Mesendoderm (in vitro differentiated cells): ENCODE data around the gene TACO1.

Experiments
- DNase-seq: peaks from one replicate; pipeline ENCODE4 v3.0.0; 2013
- H2AK5ac ChIP-seq: 2 replicates; pipeline ENCODE4 v1.6.1; 2013; ENCODE audit warnings: low read length, inconsistent platforms
- H2BK120ac ChIP-seq: 2 replicates; pipeline ENCODE4 v1.6.1; 2013; ENCODE audit warnings: low read depth, mild to moderate bottlenecking, low read length, moderate library complexity, mixed read lengths
- H2BK15ac ChIP-seq: replicated peaks from 2 replicates; pipeline ENCODE4 v1.6.1; 2013; ENCODE audit warnings: low read depth, mild to moderate bottlenecking, moderate library complexity
- H2BK5ac ChIP-seq: 2 replicates; pipeline ENCODE4 v1.6.1; 2013; ENCODE audit warnings: low read length, inconsistent platforms
- H3K18ac ChIP-seq: 2 replicates; pipeline ENCODE4 v1.6.1; 2013; ENCODE audit warnings: mild to moderate bottlenecking, low read length, mixed read lengths
- H3K23ac ChIP-seq: one replicate; pipeline ENCODE4 v1.6.1; 2013; ENCODE audit warnings: low read length
- H3K27ac ChIP-seq: 2 replicates; pipeline ENCODE4 v1.5.1; 2013; ENCODE audit warnings: low read depth, mild to moderate bottlenecking, inconsistent platforms, low read length, moderate library complexity
- H3K27me3 ChIP-seq: 2 replicates; pipeline ENCODE4 v1.6.1; 2013; ENCODE audit warnings: low read length, control low read depth, mild to moderate bottlenecking, inconsistent platforms; ENCODE audit not compliant: insufficient read depth, poor library complexity
- H3K36me3 ChIP-seq: 2 replicates; pipeline ENCODE4 v1.6.1; 2013; ENCODE audit warnings: low read length, inconsistent platforms; ENCODE audit not compliant: control insufficient read depth, insufficient read depth
- H3K4ac ChIP-seq: one replicate; pipeline ENCODE4 v1.6.1; 2013; ENCODE audit warnings: low read depth, mild to moderate bottlenecking, low read length, moderate library complexity
- H3K4me1 ChIP-seq: 2 replicates; pipeline ENCODE4 v1.6.1; 2013; ENCODE audit warnings: low read depth, low read length, inconsistent platforms; ENCODE audit not compliant: control insufficient read depth
- H3K4me2 ChIP-seq: 2 replicates; pipeline ENCODE4 v1.6.1; 2013; ENCODE audit warnings: low read length
- H3K4me3 ChIP-seq: 2 replicates; pipeline ENCODE4 v1.5.1; 2013; ENCODE audit warnings: mild to moderate bottlenecking, low read length
- H3K56ac ChIP-seq: one replicate; pipeline ENCODE4 v1.6.1; 2013; ENCODE audit warnings: low read length
- H3K79me1 ChIP-seq: 2 replicates; pipeline ENCODE4 v1.6.1; 2013; ENCODE audit warnings: low read length, inconsistent platforms
- H3K79me2 ChIP-seq: 2 replicates; pipeline ENCODE4 v1.6.1; 2013; ENCODE audit warnings: mild to moderate bottlenecking, low read length; ENCODE audit not compliant: control insufficient read depth, insufficient read depth
- H3K9ac ChIP-seq: 2 replicates; pipeline ENCODE4 v1.6.1; 2013; ENCODE audit warnings: low read length, inconsistent platforms
- H4K5ac ChIP-seq: one replicate; pipeline ENCODE4 v1.6.1; 2013; ENCODE audit warnings: low read length
- H4K8ac ChIP-seq: one replicate; pipeline ENCODE4 v1.6.1; 2013; ENCODE audit warnings: low read depth, mild to moderate bottlenecking, control low read depth, low read length, moderate library complexity
- WGBS: extraction: QIAGEN DNeasy Blood & Tissue Kit; methylation state at CpG from one replicate; pipeline ENCODE4 v1.1.7; 2013; ENCODE audit warnings: low lambda C conversion rate, missing lambda C conversion rate; ENCODE audit not compliant: insufficient coverage; ENCODE audit errors: extremely low coverage; 5-methylcytosine and 5-hydroxymethylcytosine counted together

Gene TACO1

GRCh38 chr17:63626551-63627180, 26.0 kb downstream of the TACO1 start:
- Histone ChIP-seq H2BK120ac (no peak overlapping the region), H3K23ac (no peak overlapping the region), H3K79me2 (peaks cover 20% of the 10 kb centered on the region), H2AK5ac (no peak overlapping the region), H4K5ac (no peak overlapping the region), H3K4me1 (peaks cover 3% of the 10 kb centered on the region), H3K27me3 (no peaks in the 10 kb centered on the region), H4K8ac (no peak overlapping the region), H3K36me3 (no peaks in the 10 kb centered on the region), H3K79me1 (peaks cover 15% of the 10 kb centered on the region), H3K56ac (no peak overlapping the region), H2BK15ac (no peak overlapping the region), H3K4ac (no peak overlapping the region), H3K18ac (no peak overlapping the region), H3K27ac (no peak overlapping the region), H3K9ac (no peak overlapping the region), H2BK5ac (no peak overlapping the region), H3K4me3 (no peak overlapping the region), H3K4me2 (no peak overlapping the region)
- no peak for DNase-seq
- no CpG with 5 or more reads among the region's 4 CpGs for WGBS

GRCh38 chr17:63629627-63630026, 28.9 kb downstream of the TACO1 start:
- no peak overlapping the region for H3K4me3 ChIP-seq
- no peak overlapping the region for H3K18ac ChIP-seq
- no peak overlapping the region for H4K8ac ChIP-seq
- H2BK5ac ChIP-seq = no peak overlapping the region
- H2BK120ac ChIP-seq = no peak overlapping the region
- H3K27me3 ChIP-seq = no peaks in the 10 kb centered on the region
- peaks cover 11% of the 10 kb centered on the region for H3K79me1 ChIP-seq
- H3K9ac ChIP-seq = no peak overlapping the region
- H3K79me2 ChIP-seq = peaks cover 13% of the 10 kb centered on the region
- no peak overlapping the region for H3K4me2 ChIP-seq
- no peak overlapping the region for H3K56ac ChIP-seq
- H3K4ac ChIP-seq = no peak overlapping the region
- H2AK5ac ChIP-seq = no peak overlapping the region
- no peaks in the 10 kb centered on the region for H3K36me3 ChIP-seq
- no peak overlapping the region for H3K23ac ChIP-seq
- WGBS = no CpG with 5 or more reads among the region's 1 CpG
- H3K27ac ChIP-seq = no peak overlapping the region
- no peak for DNase-seq
- H2BK15ac ChIP-seq = no peak overlapping the region
- H4K5ac ChIP-seq = no peak overlapping the region
- H3K4me1 ChIP-seq = peaks cover 9% of the 10 kb centered on the region

- Histone ChIP-seq H3K23ac (no peak overlapping the region), H4K8ac (no peak overlapping the region), H3K27me3 (no peaks in the 10 kb centered on the region), H2BK5ac (no peak overlapping the region), H2BK120ac (no peak overlapping the region), H3K4me2 (no peak overlapping the region), H2BK15ac (no peak overlapping the region), H3K36me3 (no peaks in the 10 kb centered on the region), H3K79me2 (peaks cover 6% of the 10 kb centered on the region), H3K4me1 (peaks cover 9% of the 10 kb centered on the region), H2AK5ac (no peak overlapping the region), H3K4me3 (no peak overlapping the region), H3K56ac (no peak overlapping the region), H3K27ac (no peak overlapping the region), H4K5ac (no peak overlapping the region), H3K4ac (no peak overlapping the region), H3K18ac (no peak overlapping the region), H3K9ac (no peak overlapping the region), H3K79me1 (peaks cover 7% of the 10 kb centered on the region)
- no peak for DNase-seq
- no CpG with 5 or more reads among the region's 3 CpGs for WGBS
Measured at GRCh38 chr17:63631062-63631461, 30.4 kb downstream of the TACO1 start.

GRCh38 chr17:63631626-63632025, 30.9 kb downstream of the TACO1 start:
- H2BK120ac ChIP-seq = no peak overlapping the region
- peaks cover 5% of the 10 kb centered on the region for H3K79me2 ChIP-seq
- H3K23ac ChIP-seq = no peak overlapping the region
- no peak overlapping the region for H2BK5ac ChIP-seq
- no peak overlapping the region for H3K27ac ChIP-seq
- no peak overlapping the region for H3K56ac ChIP-seq
- no peak for DNase-seq
- WGBS = no CpG with 5 or more reads among the region's 1 CpG
- no peak overlapping the region for H3K9ac ChIP-seq
- no peak overlapping the region for H3K4me2 ChIP-seq
- peaks cover 9% of the 10 kb centered on the region for H3K4me1 ChIP-seq
- H2BK15ac ChIP-seq = no peak overlapping the region
- H3K79me1 ChIP-seq = peaks cover 10% of the 10 kb centered on the region
- peaks cover 2% of the 10 kb centered on the region for H3K36me3 ChIP-seq
- no peak overlapping the region for H4K5ac ChIP-seq
- no peaks in the 10 kb centered on the region for H3K27me3 ChIP-seq
- H4K8ac ChIP-seq = no peak overlapping the region
- no peak overlapping the region for H3K4ac ChIP-seq
- H3K18ac ChIP-seq = no peak overlapping the region
- H3K4me3 ChIP-seq = no peak overlapping the region
- no peak overlapping the region for H2AK5ac ChIP-seq

DNA sequence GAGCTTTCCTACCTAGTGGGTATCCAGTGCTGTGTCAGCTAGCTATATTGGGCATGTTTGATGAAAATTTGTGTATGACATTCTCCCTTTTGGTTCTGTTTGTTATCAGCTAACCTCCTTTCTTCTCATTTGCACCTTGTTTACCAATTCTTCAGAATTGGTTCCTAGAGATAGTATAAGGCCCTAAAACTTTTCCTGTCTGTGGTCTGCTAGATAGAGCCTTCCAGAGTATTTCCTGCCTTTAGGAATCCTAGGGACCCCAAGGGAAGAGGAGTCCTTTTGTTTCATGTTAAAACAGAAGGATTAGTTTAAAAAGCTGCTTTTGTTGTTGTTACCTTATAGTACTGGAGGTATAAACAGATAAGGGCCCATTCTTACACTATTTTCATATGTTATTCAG, 33.0 kb downstream of the TACO1 start:
- H3K79me1 ChIP-seq = peaks cover 8% of the 10 kb centered on the region
- no peak overlapping the region for H4K8ac ChIP-seq
- peak; percentile 56 for DNase-seq
- H4K5ac ChIP-seq = no peak overlapping the region
- no peaks in the 10 kb centered on the region for H3K27me3 ChIP-seq
- peak overlapping the region; percentile 59 for H2BK5ac ChIP-seq
- no peak overlapping the region for H3K4me2 ChIP-seq
- H3K23ac ChIP-seq = no peak overlapping the region
- no peak overlapping the region for H3K4me3 ChIP-seq
- no peak overlapping the region for H2BK15ac ChIP-seq
- peaks cover 3% of the 10 kb centered on the region for H3K36me3 ChIP-seq
- H2BK120ac ChIP-seq = no peak overlapping the region
- no peak overlapping the region for H3K4ac ChIP-seq
- H2AK5ac ChIP-seq = no peak overlapping the region
- H3K4me1 ChIP-seq = peaks cover 6% of the 10 kb centered on the region
- H3K9ac ChIP-seq = no peak overlapping the region
- peak overlapping the region; percentile 58 for H3K56ac ChIP-seq
- peaks cover 2% of the 10 kb centered on the region for H3K79me2 ChIP-seq
- no peak overlapping the region for H3K18ac ChIP-seq
- peak overlapping the region; percentile 72 for H3K27ac ChIP-seq

GRCh38 chr17:63634163-63634562, 33.5 kb downstream of the TACO1 start:
- peak overlapping the region; percentile 30 for H3K4me2 ChIP-seq
- peak; percentile 78 for DNase-seq
- peak overlapping the region; percentile 59 for H3K23ac ChIP-seq
- no peak overlapping the region for H4K5ac ChIP-seq
- H3K36me3 ChIP-seq = peaks cover 4% of the 10 kb centered on the region
- no peak overlapping the region for H3K18ac ChIP-seq
- no peak overlapping the region for H3K4ac ChIP-seq
- H3K27ac ChIP-seq = peak overlapping the region; percentile 72
- H2AK5ac ChIP-seq = peak overlapping the region; percentile 10
- peaks cover 8% of the 10 kb centered on the region for H3K79me1 ChIP-seq
- no peak overlapping the region for H4K8ac ChIP-seq
- no peak overlapping the region for H3K4me3 ChIP-seq
- peaks cover 2% of the 10 kb centered on the region for H3K79me2 ChIP-seq
- H2BK120ac ChIP-seq = no peak overlapping the region
- WGBS = no CpG with 5 or more reads among the region's 4 CpGs
- peak overlapping the region; percentile 50 for H3K9ac ChIP-seq
- H3K27me3 ChIP-seq = no peaks in the 10 kb centered on the region
- H3K4me1 ChIP-seq = peaks cover 8% of the 10 kb centered on the region
- peak overlapping the region; percentile 73 for H2BK5ac ChIP-seq
- peak overlapping the region; percentile 80 for H3K56ac ChIP-seq
- H2BK15ac ChIP-seq = no peak overlapping the region
